Heart left ventricle (tissue), 16 donors: Measurements from ENCODE around the gene COL4A6. TPM values are rescaled to one million over a fixed set of nuclear protein-coding genes. Genes with fewer than 3 reads are reported as not detected.

ENCODE experiments used
- ATAC-seq, 4 donors: fragments of 200-7000 bp; cut with Tn5 transposase; one replicate each; pipeline ENCODE4 v1.9.1; 2020 to 2022; ENCODE audit warnings: moderate library complexity in 4 of 4, mild to moderate bottlenecking in 3 of 4, moderate number of reproducible peaks in 1 of 4
- DNase-seq, 5 donors: peaks; one replicate each; pipeline ENCODE4 v3.0.0-alpha.2; 2020
- H3K27ac ChIP-seq, 12 donors: fragments of 200-600 bp; sonication (generic) in 4 of 12; one replicate each; pipeline versions ENCODE4 v1.5.0 to v1.8.0; 2016 to 2022; ENCODE audit warnings: mild to moderate bottlenecking in 2 of 12
- H3K27me3 ChIP-seq, 9 donors: fragments of 200-600 bp; sonication (generic) in 2 of 9; one replicate each; pipeline versions ENCODE4 v1.5.1 to v1.8.0; 2016 to 2022; ENCODE audit warnings: mild to moderate bottlenecking in 3 of 9
- H3K36me3 ChIP-seq, 9 donors: fragments of 200-600 bp; sonication (generic) in 2 of 9; one replicate each; pipeline versions ENCODE4 v1.5.0 to v1.8.0; 2018 to 2022; ENCODE audit warnings: mild to moderate bottlenecking in 2 of 9
- H3K4me1 ChIP-seq, 12 donors: fragments of 200-600 bp; sonication (generic) in 4 of 12; one replicate each; pipeline versions ENCODE4 v1.5.0 to v1.8.0; 2016 to 2022; ENCODE audit warnings: mild to moderate bottlenecking in 3 of 12
- H3K4me3 ChIP-seq, 12 donors: fragments of 200-600 bp; sonication (generic) in 4 of 12; one replicate each; pipeline versions ENCODE4 v1.5.0 to v1.8.0; 2017 to 2022; ENCODE audit warnings: mild to moderate bottlenecking in 9 of 12, moderate library complexity in 4 of 12
- H3K9me3 ChIP-seq, 12 donors: fragments of 200-600 bp; sonication (generic) in 4 of 12; one replicate each; pipeline versions ENCODE4 v1.5.0 to v1.8.0; 2016 to 2022; ENCODE audit warnings: mild to moderate bottlenecking in 1 of 12
- CTCF ChIP-seq, 12 donors: fragments of 200-600 bp; sonication (generic) in 4 of 12; IDR thresholded peaks; one replicate each; pipeline versions ENCODE4 v1.5.0 to v1.8.0; 2018 to 2022; ENCODE audit warnings: antibody characterized with exemption in 12 of 12, mild to moderate bottlenecking in 5 of 12
- POLR2A ChIP-seq, 2 donors: fragments of 450-650 bp; IDR thresholded peaks; one replicate each; pipeline ENCODE4 v1.6.1; 2017; ENCODE audit warnings: antibody characterized with exemption in 2 of 2, mild to moderate bottlenecking in 2 of 2, moderate library complexity in 2 of 2
- WGBS, 4 donors: extraction: QIAGEN DNeasy Blood & Tissue Kit in 2 of 4; methylation state at CpG; one replicate each; pipeline versions ENCODE4 v1.1.5 to v1.1.7; 2013 to 2018; 5-methylcytosine and 5-hydroxymethylcytosine counted together
- intact Hi-C, 10 donors: fragments of 100-400 bp; cut with DNase I; formaldehyde crosslinking; loops; one replicate each; pipeline versions ENCODE4 v1.11.1 to v1.14.2; 2022
- polyA plus RNA-seq, 2 donors: library from polyadenylated mRNA; stranded (reverse); fragments of 200-250 nt; gene quantifications; one replicate each; pipeline ENCODE4 v1.2.3, GENCODE V29; 2013
- total RNA-seq, 9 donors: library from RNA; depleted of rRNA in 2 of 9; stranded (reverse); fragments of >200 nt in 2 of 9; fragmentation: NEBNext Ultra II Directional in 3 of 9; extraction: Animal tissue kit (Norgen Biotek cat#: 25700) in 3 of 9; gene quantifications; one replicate each; pipeline versions ENCODE4 v1.1.0 to v1.2.4, GENCODE V29; 2016 to 2023
- donor health status: ischemic (EF 13 %, LVEDD 7.1; RV severe dilation, severe dysfunction).
- donor health status: healthy with polysubstance abuse.
- donor health status: DM: no; HTN: yes; CAD: no.
- donor health status: DM: no; HTN: no; CAD: no.
- donor health status: ischemic (EF 25% LVEDD 6.9; RV normal size, moderate dysfunction).
- donor health status: ischemic (EF 25% LVEDD 5.7; RV mildly dilated, moderate dysfunction).
- donor health status: healthy.
- donor health status: DM: yes; HTN: yes; CAD: no.
- donor health status: ischemic (EF 35%, LVEDD 5.7; RV mildly dilated, moderate dysfunction).
- donor health status: nonischemic (EF 11% LVEDD 7.7; RV severe dilation, severe dysfunction).
- donor health status: DM: yes; HTN: yes; CAD: no.
- donor health status: PGD.
- donor health status: ischemic (EF 29% LVEDD 5.4; RV normal size, mild dysfunction).
- donor health status: nonischemic (EF 23%, LVEDD 6.1; RV moderate dilation, normal function).

The COL4A6 gene
- total and polyA plus RNA-seq, 11 donors, result 2.9 to 14.0 (median 7.2) TPM

GRCh38 chrX:108415146-108415545, 23.1 kb downstream of the COL4A6 start:
- no peak overlapping the region for H3K27ac ChIP-seq
- H3K27me3 ChIP-seq, result peaks cover 0 to 18% (median 0%) of the 10 kb centered on the region in 9 donors
- no peak for ATAC-seq
- no peaks in the 10 kb centered on the region for H3K4me1 ChIP-seq
- no peak for TF ChIP-seq POLR2A (IDR thresholded peaks at IDR 0.05)
- no peak for TF ChIP-seq CTCF (IDR thresholded peaks at IDR 0.05)
- no peak overlapping the region for H3K4me3 ChIP-seq
- H3K36me3 ChIP-seq, result no peaks in the 10 kb centered on the region
- DNase-seq, result no peak
- H3K9me3 ChIP-seq, result no peaks in the 10 kb centered on the region
- intact Hi-C loops, result no loop called here
- WGBS, 4 donors, result 50 to 85% (median 62%) methylated on average over 1 of the region's 1 CpG

- no peaks in the 10 kb centered on the region for H3K9me3 ChIP-seq
- TF ChIP-seq CTCF (IDR thresholded peaks at IDR 0.05), result no peak
- no peak for TF ChIP-seq POLR2A (IDR thresholded peaks at IDR 0.05)
- H3K4me3 ChIP-seq, result no peak overlapping the region
- intact Hi-C loops, result no loop called here
- peaks cover 0 to 12% (median 0%) of the 10 kb centered on the region in 9 donors for H3K27me3 ChIP-seq
- H3K27ac ChIP-seq, result no peak overlapping the region
- DNase-seq (no peak), ATAC-seq (no peak)
- no peaks in the 10 kb centered on the region for H3K36me3 ChIP-seq
- H3K4me1 ChIP-seq, result no peaks in the 10 kb centered on the region
These were observed 25.4 kb downstream of the COL4A6 start for GRCh38 chrX:108412783-108413182.

GRCh38 chrX:108399418-108400165, 38.6 kb downstream of the COL4A6 start:
- Histone ChIP-seq H3K27ac (no peak overlapping the region), H3K36me3 (no peaks in the 10 kb centered on the region), H3K9me3 (no peaks in the 10 kb centered on the region), H3K4me3 (no peak overlapping the region), H3K27me3 (peaks cover 0 to 7% (median 0%) of the 10 kb centered on the region in 9 donors), H3K4me1 (peaks cover 0 to 10% (median 0%) of the 10 kb centered on the region in 12 donors)
- TF ChIP-seq POLR2A (IDR thresholded peaks at IDR 0.05) (no peak), CTCF (IDR thresholded peaks at IDR 0.05) (no peak)
- WGBS, 4 donors, result 56 to 84% (median 73%) methylated on average over 1 of the region's 1 CpG
- intact Hi-C loops, result no loop called here
- no peak for DNase-seq
- no peak for ATAC-seq

- H3K4me1 ChIP-seq, result peaks cover 0 to 10% (median 0%) of the 10 kb centered on the region in 12 donors
- intact Hi-C loops, result no loop called here
- no peak for TF ChIP-seq CTCF (IDR thresholded peaks at IDR 0.05)
- TF ChIP-seq POLR2A (IDR thresholded peaks at IDR 0.05), result no peak
- DNase-seq (no peak), ATAC-seq (no peak)
- H3K27me3 ChIP-seq, result peaks cover 0 to 7% (median 0%) of the 10 kb centered on the region in 9 donors
- no peaks in the 10 kb centered on the region for H3K36me3 ChIP-seq
- WGBS, 4 donors, result 74 to 90% (median 84%) methylated on average over 6 of the region's 6 CpGs
- H3K4me3 ChIP-seq, result no peak overlapping the region
- no peak overlapping the region for H3K27ac ChIP-seq
- no peaks in the 10 kb centered on the region for H3K9me3 ChIP-seq
These were observed 40.4 kb downstream of the COL4A6 start for GRCh38 chrX:108397627-108398391.
